Measurements from ENCODE around the gene DGKA.

DGKA gene

GRCh38 chr12:55930771-55931316, at the start of gene DGKA:
Gene DGKA, plus strand, starts transcription at chr12:55931162. Its CDS starts 5,342 bp downstream, at chr12:55936504.
- peak within 1 kb of the TSS; percentile 90 for H3K4me3 ChIP-seq (ENCODE audit: low read depth, low read length)
- TF ChIP-seq CTCF (IDR thresholded peaks at IDR 0.05; ENCODE audit: borderline replicate concordance, insufficient read depth, low read depth, low read length) = peak; percentile 63

DNA sequence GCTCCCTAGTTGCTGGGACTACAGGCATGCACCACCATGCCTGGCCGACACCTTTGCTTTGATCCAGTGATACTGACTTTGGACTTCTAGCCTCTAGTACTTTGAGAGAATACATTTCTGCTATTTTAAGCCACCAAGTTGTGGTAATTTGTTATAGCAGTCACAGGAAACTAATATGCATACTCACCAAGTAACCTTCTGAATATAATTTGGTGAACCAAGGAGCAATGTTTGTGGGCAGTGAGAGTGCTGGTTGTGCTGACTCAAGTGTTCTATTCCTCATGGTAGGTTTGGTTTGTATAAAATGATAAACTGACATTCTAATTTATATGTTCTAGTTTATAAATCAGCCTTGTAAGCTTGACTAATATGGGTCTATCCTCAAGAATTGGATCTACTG, 45.8 kb upstream of the DGKA start:
- TF ChIP-seq CTCF (IDR thresholded peaks at IDR 0.05; ENCODE audit: borderline replicate concordance, insufficient read depth, low read depth, low read length) = no peak
- H3K4me3 ChIP-seq (ENCODE audit: low read depth, low read length) = no peak overlapping the region

GRCh38 chr12:55891310-55891709, 39.7 kb upstream of the DGKA start:
- no peak for TF ChIP-seq CTCF (IDR thresholded peaks at IDR 0.05; ENCODE audit: borderline replicate concordance, insufficient read depth, low read depth, low read length)
- no peak overlapping the region for H3K4me3 ChIP-seq (ENCODE audit: low read depth, low read length)

DNA sequence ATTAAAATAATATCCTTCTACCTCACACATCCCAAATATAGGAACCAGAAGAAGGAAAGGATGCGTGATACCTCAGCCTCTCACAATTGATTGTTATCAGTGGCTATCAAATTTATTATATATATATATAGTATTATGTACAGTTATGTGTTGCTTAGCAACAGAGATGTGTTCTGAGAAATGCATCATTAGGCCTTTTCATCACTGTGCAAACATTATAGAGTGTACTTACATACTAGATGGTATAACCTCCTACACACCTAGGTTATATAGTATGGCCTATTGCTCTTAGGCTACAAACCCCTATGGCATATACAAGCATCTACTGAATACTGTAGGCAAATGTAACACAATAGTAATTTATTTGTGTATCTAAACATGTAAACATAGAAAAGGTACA, 37.2 kb upstream of the DGKA start:
- H3K4me3 ChIP-seq (ENCODE audit: low read depth, low read length) = no peak overlapping the region
- no peak for TF ChIP-seq CTCF (IDR thresholded peaks at IDR 0.05; ENCODE audit: borderline replicate concordance, insufficient read depth, low read depth, low read length)

DNA sequence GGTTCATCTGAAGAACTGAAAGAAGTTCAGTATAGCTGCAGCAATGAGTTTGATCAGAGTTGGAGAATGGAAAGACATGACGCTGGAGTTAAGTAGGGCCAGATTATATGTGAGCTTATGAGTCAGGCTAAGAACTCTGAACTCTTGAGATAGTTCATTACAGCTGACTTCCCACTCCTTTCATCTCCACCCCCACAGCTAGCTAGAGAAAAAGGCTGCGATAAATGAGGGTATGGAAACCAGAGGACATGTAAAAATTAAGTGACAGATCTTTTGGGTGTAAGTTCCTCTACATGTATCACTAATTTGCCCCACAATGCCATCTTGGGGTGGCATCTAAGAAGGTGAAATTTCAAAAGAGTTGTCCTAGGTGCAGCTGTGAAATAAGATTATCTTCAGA, 31.9 kb upstream of the DGKA start:
- TF ChIP-seq CTCF (IDR thresholded peaks at IDR 0.05; ENCODE audit: borderline replicate concordance, insufficient read depth, low read depth, low read length) = no peak
- H3K4me3 ChIP-seq (ENCODE audit: low read depth, low read length) = no peak overlapping the region

DNA sequence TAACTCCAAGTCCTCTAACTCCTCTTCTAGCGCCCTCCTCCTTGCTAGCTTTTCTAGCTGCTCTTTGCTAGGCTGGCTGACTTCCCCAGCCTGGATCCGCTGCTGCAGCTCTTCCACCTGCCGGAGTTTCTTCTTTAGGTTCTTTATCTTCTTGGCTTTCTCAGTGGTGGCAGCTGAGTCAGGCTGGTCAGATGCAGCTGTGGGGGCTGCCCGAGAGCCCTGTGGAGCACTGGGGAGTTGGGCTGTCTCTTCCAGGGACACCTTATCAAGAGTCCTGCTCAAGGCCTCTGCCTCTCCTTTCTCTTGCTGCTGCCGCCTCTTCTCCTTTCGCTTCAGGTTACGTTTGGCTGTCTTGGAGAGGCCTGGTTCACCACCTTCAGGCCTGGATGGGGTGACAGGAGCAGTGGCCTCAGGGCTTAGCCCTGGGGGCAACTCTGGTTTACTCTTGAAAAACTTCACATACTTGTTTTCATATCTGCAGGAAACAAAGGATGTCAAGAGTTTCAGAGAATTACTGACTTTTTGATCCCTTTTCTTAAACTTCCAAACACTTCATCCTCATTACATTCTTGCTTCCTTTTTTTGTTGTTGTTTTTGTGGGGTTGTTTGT, 29.0 kb upstream of the DGKA start:
- no peak for TF ChIP-seq CTCF (IDR thresholded peaks at IDR 0.05; ENCODE audit: borderline replicate concordance, insufficient read depth, low read depth, low read length)
- no peak overlapping the region for H3K4me3 ChIP-seq (ENCODE audit: low read depth, low read length)

DNA sequence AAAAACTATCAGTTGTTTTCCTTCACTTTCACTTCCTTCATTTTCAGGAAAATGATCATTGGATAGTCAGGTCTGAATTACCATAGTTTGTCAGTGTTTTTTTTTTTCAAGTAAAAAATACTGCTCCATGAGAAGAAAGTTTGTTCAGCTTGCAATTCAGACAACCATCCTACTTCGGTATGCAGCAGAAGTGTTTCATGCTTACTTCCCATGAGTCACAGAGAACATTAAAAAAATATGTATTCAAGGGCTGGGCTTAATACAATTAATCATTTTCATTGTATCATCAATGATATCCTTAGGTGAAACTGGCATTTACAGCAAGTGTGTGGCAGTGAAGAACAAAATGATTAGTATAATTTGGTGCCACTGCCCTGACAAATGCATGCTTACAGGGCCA, 24.9 kb upstream of the DGKA start:
- TF ChIP-seq CTCF (IDR thresholded peaks at IDR 0.05; ENCODE audit: borderline replicate concordance, insufficient read depth, low read depth, low read length) = no peak
- H3K4me3 ChIP-seq (ENCODE audit: low read depth, low read length) = no peak overlapping the region
